SK-N-SH treated with all-trans-retinoic acid at 6 μM for 48 hours (cell line): ENCODE results near the gene TRIM56.
A peak's percentile ranks its signal among the peaks of the same experiment; 100 is the strongest.
"Not testable (repeated sequence)": the region's sequence is repeated elsewhere in the genome, so short reads cannot be mapped to it uniquely, and the experiment has no call there.

Experiments used
- ATAC-seq: fragments of 200-7000 bp; cut with Tn5 transposase; 3 replicates; pipeline ENCODE4 v1.9.1; 2020; ENCODE audit warnings: mild to moderate bottlenecking, moderate library complexity
- ARNTL ChIP-seq: fragments of 450-650 bp; formaldehyde crosslinking; IDR thresholded peaks from 2 replicates; pipeline ENCODE4 v1.5.0; 2020; ENCODE audit warnings: low read depth, mild to moderate bottlenecking, moderate library complexity, borderline replicate concordance
- BACH2 ChIP-seq: fragments of 250-450 bp; sonication (Bioruptor Pico); IDR thresholded peaks from 2 replicates; pipeline ENCODE4 v1.9.0; 2021; ENCODE audit warnings: mild to moderate bottlenecking, borderline replicate concordance
- CSDC2 ChIP-seq: fragments of 250-450 bp; sonication (Bioruptor Pico); IDR thresholded peaks from 2 replicates; pipeline ENCODE4 v1.5.0; 2020; ENCODE audit warnings: mild to moderate bottlenecking, moderate library complexity
- GLIS3 ChIP-seq: fragments of 250-450 bp; sonication (Bioruptor Pico); IDR thresholded peaks from 2 replicates; pipeline ENCODE4 v1.5.0; 2020; ENCODE audit warnings: mild to moderate bottlenecking, moderate library complexity
- ISL1 ChIP-seq: fragments of 250-450 bp; sonication (Bioruptor Pico); IDR thresholded peaks from 2 replicates; pipeline ENCODE4 v2.1.2; 2022; ENCODE audit warnings: mild to moderate bottlenecking, moderate library complexity
- PPARA ChIP-seq: fragments of 250-450 bp; sonication (Bioruptor Pico); IDR thresholded peaks from 2 replicates; pipeline ENCODE4 v1.5.0; 2020; ENCODE audit warnings: mild to moderate bottlenecking, borderline replicate concordance
- RARB ChIP-seq: fragments of 250-450 bp; sonication (Bioruptor Pico); IDR thresholded peaks from 2 replicates; pipeline ENCODE4 v1.8.0; 2021; ENCODE audit warnings: mild to moderate bottlenecking, moderate library complexity
- SNAI2 ChIP-seq: fragments of 250-450 bp; sonication (Bioruptor Pico); IDR thresholded peaks from 2 replicates; pipeline ENCODE4 v1.5.0; 2020; ENCODE audit warnings: mild to moderate bottlenecking, moderate library complexity
- TCF4 ChIP-seq: fragments of 250-450 bp; sonication (Bioruptor Pico); IDR thresholded peaks from 2 replicates; pipeline ENCODE4 v1.8.0; 2021; ENCODE audit warnings: mild to moderate bottlenecking, moderate library complexity, borderline replicate concordance
- ZC3H10 ChIP-seq: fragments of 250-450 bp; sonication (Bioruptor Pico); IDR thresholded peaks from 2 replicates; pipeline ENCODE4 v1.5.1; 2021; ENCODE audit warnings: mild to moderate bottlenecking, moderate library complexity
- ZFP3 ChIP-seq: fragments of 250-450 bp; sonication (Bioruptor Pico); IDR thresholded peaks from 2 replicates; pipeline ENCODE4 v1.5.0; 2020; ENCODE audit warnings: mild to moderate bottlenecking, moderate library complexity
- ZFP30 ChIP-seq: fragments of 450-650 bp; formaldehyde crosslinking; IDR thresholded peaks from 2 replicates; pipeline ENCODE4 v1.5.0; 2022; ENCODE audit warnings: mild to moderate bottlenecking, moderate library complexity
- ZNF565 ChIP-seq: fragments of 450-650 bp; formaldehyde crosslinking; conservative IDR thresholded peaks from 2 replicates; pipeline ENCODE4 v1.5.0; 2020; ENCODE audit warnings: low read depth, mild to moderate bottlenecking, moderate library complexity
- ZNF70 ChIP-seq: fragments of 450-650 bp; formaldehyde crosslinking; IDR thresholded peaks from 2 replicates; pipeline ENCODE4 v1.5.0; 2020; ENCODE audit warnings: mild to moderate bottlenecking, moderate library complexity
- ZNF8 ChIP-seq: fragments of 450-650 bp; formaldehyde crosslinking; IDR thresholded peaks from 2 replicates; pipeline ENCODE4 v1.5.0; 2020; ENCODE audit warnings: mild to moderate bottlenecking, moderate library complexity
- TF ChIP-seq, protein P1 (sequence below): fragments of 250-450 bp; sonication (Bioruptor Pico); IDR thresholded peaks from 2 replicates; pipeline ENCODE4 v1.5.0; 2020; ENCODE audit warnings: mild to moderate bottlenecking, moderate library complexity
- TF ChIP-seq, protein P2 (sequence below): fragments of 250-450 bp; sonication (Bioruptor Pico); IDR thresholded peaks from 2 replicates; pipeline ENCODE4 v1.8.0; 2021; ENCODE audit warnings: low read depth, mild to moderate bottlenecking, moderate library complexity, borderline replicate concordance
- TF ChIP-seq, protein P3 (sequence below): fragments of 250-450 bp; sonication (Bioruptor Pico); IDR thresholded peaks from 2 replicates; pipeline ENCODE4 v1.8.0; 2020; ENCODE audit warnings: mild to moderate bottlenecking, moderate library complexity, borderline replicate concordance
- TF ChIP-seq, protein P4 (sequence below): fragments of 250-450 bp; sonication (Bioruptor Pico); IDR thresholded peaks from 2 replicates; pipeline ENCODE4 v1.5.1; 2021; ENCODE audit warnings: mild to moderate bottlenecking, moderate library complexity
- TF ChIP-seq, protein P5 (sequence below): fragments of 250-450 bp; sonication (Bioruptor Pico); IDR thresholded peaks from 2 replicates; pipeline ENCODE4 v1.5.1; 2020; ENCODE audit warnings: low read depth, mild to moderate bottlenecking, moderate library complexity

TRIM56 gene

DNA sequence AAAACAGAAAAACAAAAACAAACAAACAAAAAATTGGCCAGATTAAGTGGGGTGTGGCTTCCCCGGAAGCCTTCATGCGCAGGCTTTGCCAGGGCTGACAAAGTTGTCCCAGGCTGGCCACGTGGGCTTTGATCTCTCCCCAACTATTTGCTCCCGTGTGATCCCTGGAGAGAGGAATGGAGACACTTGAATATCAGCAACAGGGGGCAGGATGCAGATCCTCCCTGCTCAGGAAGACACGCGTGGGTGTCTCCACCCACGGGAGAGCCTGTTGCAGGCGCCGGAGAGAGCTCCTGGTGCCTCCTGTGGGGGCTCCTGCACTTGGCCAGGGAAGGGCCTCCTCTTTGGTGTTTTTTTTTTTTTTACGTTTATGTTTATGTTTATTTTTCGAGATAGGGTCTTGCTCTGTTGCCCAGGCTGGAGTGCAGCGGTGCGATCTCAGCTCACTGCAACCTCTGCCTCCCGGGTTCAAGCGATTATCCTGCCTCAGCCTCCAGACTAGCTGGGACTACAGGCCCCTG lies 19.0 kb downstream of the TRIM56 start (continued):
- TF ChIP-seq, protein P1, sequence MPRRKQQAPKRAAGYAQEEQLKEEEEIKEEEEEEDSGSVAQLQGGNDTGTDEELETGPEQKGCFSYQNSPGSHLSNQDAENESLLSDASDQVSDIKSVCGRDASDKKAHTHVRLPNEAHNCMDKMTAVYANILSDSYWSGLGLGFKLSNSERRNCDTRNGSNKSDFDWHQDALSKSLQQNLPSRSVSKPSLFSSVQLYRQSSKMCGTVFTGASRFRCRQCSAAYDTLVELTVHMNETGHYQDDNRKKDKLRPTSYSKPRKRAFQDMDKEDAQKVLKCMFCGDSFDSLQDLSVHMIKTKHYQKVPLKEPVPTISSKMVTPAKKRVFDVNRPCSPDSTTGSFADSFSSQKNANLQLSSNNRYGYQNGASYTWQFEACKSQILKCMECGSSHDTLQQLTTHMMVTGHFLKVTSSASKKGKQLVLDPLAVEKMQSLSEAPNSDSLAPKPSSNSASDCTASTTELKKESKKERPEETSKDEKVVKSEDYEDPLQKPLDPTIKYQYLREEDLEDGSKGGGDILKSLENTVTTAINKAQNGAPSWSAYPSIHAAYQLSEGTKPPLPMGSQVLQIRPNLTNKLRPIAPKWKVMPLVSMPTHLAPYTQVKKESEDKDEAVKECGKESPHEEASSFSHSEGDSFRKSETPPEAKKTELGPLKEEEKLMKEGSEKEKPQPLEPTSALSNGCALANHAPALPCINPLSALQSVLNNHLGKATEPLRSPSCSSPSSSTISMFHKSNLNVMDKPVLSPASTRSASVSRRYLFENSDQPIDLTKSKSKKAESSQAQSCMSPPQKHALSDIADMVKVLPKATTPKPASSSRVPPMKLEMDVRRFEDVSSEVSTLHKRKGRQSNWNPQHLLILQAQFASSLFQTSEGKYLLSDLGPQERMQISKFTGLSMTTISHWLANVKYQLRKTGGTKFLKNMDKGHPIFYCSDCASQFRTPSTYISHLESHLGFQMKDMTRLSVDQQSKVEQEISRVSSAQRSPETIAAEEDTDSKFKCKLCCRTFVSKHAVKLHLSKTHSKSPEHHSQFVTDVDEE: no peak
- TF ChIP-seq ARNTL (CRISPR knock-in tag): no peak
- TF ChIP-seq, protein P2, sequence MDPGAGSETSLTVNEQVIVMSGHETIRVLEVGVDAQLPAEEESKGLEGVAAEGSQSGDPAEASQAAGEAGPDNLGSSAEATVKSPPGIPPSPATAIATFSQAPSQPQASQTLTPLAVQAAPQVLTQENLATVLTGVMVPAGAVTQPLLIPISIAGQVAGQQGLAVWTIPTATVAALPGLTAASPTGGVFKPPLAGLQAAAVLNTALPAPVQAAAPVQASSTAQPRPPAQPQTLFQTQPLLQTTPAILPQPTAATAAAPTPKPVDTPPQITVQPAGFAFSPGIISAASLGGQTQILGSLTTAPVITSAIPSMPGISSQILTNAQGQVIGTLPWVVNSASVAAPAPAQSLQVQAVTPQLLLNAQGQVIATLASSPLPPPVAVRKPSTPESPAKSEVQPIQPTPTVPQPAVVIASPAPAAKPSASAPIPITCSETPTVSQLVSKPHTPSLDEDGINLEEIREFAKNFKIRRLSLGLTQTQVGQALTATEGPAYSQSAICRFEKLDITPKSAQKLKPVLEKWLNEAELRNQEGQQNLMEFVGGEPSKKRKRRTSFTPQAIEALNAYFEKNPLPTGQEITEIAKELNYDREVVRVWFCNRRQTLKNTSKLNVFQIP: no peak

DNA sequence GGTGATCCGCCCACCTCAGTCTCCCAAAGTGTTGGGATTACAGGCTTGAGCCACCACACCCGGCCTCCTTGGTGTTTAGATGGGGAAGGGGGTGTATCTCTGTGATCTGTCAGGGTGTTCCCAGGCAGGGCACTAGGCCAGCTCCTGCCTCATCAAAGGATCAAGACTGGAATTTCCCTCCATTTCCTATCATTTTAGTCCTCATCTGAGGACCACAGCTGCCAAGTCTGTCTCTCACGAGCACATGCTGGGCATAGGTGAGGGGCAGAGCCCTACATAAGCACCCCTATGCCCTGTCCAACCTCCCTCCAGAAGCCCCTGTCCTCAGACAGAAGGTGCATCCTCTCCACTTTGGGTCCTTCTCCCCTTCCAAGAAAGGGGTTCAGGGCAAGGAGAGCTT lies 19.5 kb downstream of the TRIM56 start:
- no peak for ATAC-seq
- TF ChIP-seq TCF4 (CRISPR knock-in tag) (no peak), PPARA (CRISPR knock-in tag) (no peak), ISL1 (CRISPR knock-in tag) (no peak), ZNF565 (CRISPR knock-in tag) (no peak), ZFP30 (no peak), GLIS3 (CRISPR knock-in tag) (no peak), SNAI2 (CRISPR knock-in tag) (no peak), CSDC2 (CRISPR knock-in tag) (no peak), ZFP3 (no peak), BACH2 (no peak), RARB (no peak)
- TF ChIP-seq, protein P3, sequence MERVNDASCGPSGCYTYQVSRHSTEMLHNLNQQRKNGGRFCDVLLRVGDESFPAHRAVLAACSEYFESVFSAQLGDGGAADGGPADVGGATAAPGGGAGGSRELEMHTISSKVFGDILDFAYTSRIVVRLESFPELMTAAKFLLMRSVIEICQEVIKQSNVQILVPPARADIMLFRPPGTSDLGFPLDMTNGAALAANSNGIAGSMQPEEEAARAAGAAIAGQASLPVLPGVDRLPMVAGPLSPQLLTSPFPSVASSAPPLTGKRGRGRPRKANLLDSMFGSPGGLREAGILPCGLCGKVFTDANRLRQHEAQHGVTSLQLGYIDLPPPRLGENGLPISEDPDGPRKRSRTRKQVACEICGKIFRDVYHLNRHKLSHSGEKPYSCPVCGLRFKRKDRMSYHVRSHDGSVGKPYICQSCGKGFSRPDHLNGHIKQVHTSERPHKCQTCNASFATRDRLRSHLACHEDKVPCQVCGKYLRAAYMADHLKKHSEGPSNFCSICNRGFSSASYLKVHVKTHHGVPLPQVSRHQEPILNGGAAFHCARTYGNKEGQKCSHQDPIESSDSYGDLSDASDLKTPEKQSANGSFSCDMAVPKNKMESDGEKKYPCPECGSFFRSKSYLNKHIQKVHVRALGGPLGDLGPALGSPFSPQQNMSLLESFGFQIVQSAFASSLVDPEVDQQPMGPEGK (CRISPR knock-in tag): no peak
- TF ChIP-seq, protein P4, sequence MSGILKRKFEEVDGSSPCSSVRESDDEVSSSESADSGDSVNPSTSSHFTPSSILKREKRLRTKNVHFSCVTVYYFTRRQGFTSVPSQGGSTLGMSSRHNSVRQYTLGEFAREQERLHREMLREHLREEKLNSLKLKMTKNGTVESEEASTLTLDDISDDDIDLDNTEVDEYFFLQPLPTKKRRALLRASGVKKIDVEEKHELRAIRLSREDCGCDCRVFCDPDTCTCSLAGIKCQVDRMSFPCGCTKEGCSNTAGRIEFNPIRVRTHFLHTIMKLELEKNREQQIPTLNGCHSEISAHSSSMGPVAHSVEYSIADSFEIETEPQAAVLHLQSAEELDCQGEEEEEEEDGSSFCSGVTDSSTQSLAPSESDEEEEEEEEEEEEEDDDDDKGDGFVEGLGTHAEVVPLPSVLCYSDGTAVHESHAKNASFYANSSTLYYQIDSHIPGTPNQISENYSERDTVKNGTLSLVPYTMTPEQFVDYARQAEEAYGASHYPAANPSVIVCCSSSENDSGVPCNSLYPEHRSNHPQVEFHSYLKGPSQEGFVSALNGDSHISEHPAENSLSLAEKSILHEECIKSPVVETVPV (CRISPR knock-in tag): no peak

DNA sequence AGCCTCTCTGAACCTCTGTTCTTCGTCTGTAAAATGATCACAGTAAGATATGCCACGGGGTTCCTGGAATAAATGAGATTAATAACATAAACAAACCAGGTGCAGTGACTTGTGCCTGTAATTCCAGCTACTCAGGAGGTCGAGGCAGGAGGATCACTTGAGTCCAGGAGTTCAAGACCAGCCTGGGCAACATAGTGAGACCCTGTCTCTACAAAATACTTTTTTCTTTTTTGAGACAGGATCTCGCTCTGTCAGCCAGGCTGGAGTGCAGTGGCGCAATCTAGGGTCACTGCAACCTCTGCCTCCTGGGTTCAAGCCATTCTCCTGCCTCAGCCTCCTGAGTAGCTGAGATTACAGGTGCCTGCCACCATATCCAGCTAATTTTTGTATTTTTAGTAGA lies 20.0 kb downstream of the TRIM56 start:
- ATAC-seq: not testable (repeated sequence)

DNA sequence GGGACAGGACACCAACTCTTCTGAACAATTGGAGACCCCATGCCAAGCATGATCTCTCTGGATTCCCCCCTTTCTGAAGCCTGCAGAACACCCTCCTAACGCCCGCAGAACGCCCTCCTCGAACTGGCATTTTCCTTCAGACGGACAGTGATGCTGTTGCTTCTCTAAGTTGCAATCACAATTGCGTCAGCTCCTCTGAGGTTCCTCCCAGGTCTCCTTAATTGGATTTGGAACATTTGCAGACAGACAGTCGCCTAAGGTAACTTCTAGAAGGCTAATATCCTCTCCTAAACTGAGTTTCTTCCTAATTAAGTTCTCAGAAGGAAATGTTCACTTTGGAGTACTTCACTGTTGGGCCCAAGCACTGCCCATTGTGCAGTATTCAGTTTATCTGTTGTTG lies 21.1 kb downstream of the TRIM56 start:
- TF ChIP-seq ZFP3 (peak; percentile 15; the same call in 1 of the 2 replicates), ISL1 (CRISPR knock-in tag) (peak; percentile 63), SNAI2 (CRISPR knock-in tag) (peak; percentile 52; the same call in 1 of the 2 replicates), ZC3H10 (CRISPR knock-in tag) (no peak)
- TF ChIP-seq, all 23 proteins: peak for 3
- ATAC-seq: no peak

DNA sequence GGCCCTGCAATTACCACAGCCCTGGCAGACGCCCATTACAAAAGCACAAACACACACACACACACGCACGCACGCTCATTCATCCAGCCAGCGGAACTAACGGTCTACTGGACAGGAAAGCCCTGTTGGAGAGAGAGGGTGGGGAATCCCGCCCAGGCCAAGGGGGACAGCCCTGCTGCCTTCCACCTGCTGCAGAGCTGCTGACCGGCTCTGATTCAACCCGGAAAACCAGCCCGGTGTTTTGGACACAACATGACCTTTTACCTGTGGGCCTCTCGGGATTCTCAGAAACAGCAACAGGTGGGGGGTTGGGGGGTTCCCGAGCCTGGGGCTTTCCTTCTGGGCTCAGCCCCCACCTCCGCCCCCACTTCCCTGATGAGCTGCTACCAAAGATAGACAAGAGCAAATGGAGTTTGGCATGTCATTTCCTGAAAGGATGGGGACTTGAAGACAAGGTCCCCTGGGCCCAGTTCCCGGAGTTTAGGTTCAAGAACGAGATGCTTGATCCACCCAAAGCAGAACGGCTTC lies 23.1 kb downstream of the TRIM56 start:
- ATAC-seq: peak; percentile 7; the same call in 1 of the 3 replicates
- TF ChIP-seq ZFP3 (no peak), CSDC2 (CRISPR knock-in tag) (no peak), ZNF70 (CRISPR knock-in tag) (no peak), ZFP30 (no peak), ZNF565 (CRISPR knock-in tag) (no peak), ZNF8 (CRISPR knock-in tag) (no peak), TCF4 (CRISPR knock-in tag) (no peak), PPARA (CRISPR knock-in tag) (no peak), RARB (no peak)
- TF ChIP-seq, protein P1: no peak
- TF ChIP-seq, protein P3 (CRISPR knock-in tag): no peak
- TF ChIP-seq, protein P5, sequence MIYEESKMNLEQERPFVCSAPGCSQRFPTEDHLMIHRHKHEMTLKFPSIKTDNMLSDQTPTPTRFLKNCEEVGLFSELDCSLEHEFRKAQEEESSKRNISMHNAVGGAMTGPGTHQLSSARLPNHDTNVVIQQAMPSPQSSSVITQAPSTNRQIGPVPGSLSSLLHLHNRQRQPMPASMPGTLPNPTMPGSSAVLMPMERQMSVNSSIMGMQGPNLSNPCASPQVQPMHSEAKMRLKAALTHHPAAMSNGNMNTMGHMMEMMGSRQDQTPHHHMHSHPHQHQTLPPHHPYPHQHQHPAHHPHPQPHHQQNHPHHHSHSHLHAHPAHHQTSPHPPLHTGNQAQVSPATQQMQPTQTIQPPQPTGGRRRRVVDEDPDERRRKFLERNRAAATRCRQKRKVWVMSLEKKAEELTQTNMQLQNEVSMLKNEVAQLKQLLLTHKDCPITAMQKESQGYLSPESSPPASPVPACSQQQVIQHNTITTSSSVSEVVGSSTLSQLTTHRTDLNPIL (CRISPR knock-in tag): no peak
